GM21447 (cell line): ENCODE measurements around the gene WDR31.

Experiments used
- ATAC-seq: cut with Tn5 transposase; IDR thresholded peaks from one replicate; pipeline ENCODE4 v1.9.1; 2021; ENCODE audit not compliant: unreplicated experiment

The WDR31 gene

DNA sequence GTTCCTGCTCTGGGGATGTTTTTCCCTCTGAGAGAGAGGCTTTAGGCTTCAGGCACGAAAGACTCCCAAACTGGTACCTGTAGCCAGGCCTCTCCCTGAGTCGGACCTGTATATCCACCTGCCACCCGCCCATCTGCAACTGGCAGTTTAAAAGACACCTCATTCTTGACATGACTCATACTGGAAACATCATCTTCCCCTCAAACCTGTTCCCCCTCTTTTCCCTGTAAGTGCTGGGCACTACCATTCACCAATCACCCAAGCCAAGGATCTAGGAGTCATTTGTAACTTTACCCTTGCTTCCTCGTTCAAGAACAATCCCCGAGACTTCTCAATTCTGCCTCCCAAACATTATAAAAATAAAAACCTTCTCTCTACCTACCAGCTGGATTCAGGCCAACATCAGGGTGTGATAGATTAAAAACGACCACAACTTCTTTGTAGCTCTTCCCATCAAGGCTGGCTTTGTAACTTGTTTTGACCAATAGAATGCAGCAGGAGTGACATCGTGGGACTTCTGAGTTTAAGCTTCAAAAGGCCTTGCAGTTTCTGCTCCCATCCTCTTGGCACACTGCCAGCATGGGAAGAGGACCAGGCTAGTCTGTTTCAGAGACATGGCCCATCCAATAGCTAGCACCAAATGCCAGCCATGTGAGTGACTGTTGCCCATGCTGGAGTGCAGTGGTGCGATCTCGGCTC, 1.8 kb upstream of the WDR31 start:
- no peak for ATAC-seq

GRCh38 chr9:113337714-113338113, 2.4 kb downstream of the WDR31 start:
- ATAC-seq = no peak

GRCh38 chr9:113331780-113332179, 8.3 kb downstream of the WDR31 start:
- no peak for ATAC-seq

GRCh38 chr9:113328045-113328782, 11.9 kb downstream of the WDR31 start:
- no peak for ATAC-seq

DNA sequence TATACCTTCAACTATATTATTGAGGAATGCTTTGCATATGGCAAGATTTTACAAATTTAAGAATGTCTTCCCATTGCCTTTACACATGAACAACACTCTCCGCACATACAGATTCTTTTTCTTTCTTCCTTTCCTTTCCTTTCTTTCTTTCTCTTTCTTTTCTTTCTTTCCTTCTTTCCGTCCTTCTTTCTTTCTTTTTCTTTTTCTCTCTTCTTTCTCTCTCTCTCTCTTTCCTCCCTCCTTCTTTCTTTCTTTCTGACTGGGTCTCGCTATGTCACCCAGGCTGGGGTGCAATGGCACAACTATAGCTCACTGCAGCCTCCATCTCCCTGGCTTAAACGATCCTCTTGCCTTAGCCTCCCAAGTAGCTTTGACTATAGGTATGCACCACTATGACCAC, 13.8 kb downstream of the WDR31 start:
- ATAC-seq = no peak

DNA sequence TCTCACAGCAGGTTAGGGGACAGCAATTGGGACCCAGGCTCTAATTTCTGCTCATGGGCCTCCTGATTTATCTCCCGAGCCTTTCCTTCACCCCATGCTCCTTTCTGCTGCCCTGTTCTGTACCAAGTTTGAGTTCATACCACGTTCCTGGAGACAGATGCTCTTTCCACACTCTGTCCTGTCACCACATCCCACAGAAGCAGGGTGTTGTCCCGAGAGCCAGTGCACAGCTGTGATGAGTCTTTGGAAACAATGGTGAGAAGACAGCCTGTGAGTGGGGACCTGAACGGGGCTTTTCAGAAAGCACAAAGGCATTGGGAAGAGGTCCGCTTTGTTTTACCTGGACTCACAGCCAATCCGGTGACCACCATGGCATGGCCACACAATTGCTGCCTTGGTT, 17.4 kb downstream of the WDR31 start:
- ATAC-seq = no peak

DNA sequence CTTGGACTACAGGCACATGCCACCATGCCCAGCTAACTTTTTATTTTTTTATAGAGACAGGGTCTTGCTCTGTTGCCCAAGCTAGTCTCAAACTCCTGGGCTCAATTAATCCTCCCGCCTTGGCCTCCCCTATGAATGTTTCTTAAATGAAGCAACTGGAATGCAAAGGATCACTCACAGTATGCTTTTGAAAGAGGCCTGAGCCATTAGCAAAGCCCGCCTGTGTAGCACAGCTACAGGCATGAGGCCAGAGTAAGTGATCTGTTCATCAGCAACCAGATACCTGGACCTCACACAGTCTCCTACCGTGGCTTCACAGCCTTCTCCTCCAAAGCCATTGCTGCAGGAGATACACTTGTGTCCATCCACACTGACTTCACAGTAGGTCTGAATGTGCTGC, 20.0 kb downstream of the WDR31 start:
- no peak for ATAC-seq

DNA sequence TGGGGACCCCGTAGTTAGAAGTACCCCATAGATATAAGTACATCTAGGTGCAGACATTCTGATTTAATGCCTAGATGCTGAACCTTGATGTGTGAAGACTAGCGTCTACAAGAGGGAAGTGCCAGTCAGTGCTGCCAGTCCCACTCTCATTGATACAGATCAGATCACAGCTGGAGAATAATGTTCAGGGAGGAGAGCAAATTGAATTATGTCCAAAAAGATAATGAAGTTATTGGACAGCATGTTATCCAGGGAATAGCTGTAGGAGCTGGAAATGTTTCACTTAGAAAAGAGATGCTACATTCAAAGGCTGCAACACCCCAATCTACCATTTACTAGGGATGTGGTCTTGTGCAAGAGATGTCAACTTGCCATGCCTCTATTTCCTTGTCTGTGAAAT, 21.0 kb downstream of the WDR31 start:
- ATAC-seq = no peak

DNA sequence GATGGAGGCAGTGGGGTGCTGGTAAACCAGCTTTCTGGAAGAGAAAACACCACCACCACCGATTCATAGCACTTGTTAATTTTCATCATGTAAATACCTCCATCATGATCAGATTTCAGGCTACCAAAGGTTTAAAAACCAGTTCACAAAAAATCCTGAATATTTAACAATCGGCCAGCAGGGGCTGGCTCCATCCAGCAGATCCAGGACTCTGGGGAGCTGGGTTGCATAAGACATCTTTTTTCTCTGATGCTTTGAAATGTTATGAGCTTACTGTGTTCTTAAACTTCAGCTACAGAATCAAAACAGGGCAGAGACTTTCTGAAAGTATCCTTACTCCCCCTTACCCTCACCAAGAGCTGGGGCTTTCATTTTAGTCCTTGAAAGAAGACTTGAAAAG, 22.3 kb downstream of the WDR31 start:
- no peak for ATAC-seq

DNA sequence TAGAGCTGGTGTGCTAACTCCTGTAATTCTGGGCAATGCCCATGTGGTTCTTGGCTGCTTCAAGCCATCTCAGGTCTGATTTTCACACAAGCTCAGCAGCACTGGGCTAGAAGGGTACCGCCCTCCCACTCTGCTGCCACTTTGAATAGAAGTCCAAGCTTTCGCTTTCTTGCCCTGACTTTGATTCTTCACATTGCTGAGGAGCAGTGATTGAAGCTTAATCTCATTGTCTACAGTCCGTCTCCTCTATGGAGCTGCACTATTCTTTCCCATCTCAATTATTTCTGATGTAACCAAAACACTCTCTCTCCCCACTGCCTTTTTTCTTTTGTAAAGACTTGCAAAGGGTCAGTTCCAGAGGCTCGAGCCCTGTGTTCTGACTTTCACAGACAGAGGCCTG, 24.0 kb downstream of the WDR31 start:
- no peak for ATAC-seq

DNA sequence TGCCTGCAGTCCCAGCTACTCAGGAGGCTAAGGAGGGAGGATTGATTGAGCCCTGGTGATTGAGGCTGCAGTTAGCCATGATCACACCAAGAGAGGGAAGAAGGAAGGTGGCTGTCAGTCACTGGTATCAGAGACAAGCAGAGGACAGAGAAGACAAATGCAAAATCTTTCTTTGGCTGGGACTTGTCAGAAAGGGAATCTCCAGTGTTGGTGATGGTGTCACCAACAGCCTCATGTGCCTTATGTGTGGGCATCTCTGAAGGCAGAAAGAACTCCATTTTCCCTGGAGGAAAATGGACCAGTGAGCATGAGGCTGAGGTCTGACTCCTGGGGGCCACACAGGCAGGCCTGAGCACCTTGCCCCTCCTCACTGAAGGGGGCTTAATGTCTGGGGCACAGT, 24.8 kb downstream of the WDR31 start:
- no peak for ATAC-seq

DNA sequence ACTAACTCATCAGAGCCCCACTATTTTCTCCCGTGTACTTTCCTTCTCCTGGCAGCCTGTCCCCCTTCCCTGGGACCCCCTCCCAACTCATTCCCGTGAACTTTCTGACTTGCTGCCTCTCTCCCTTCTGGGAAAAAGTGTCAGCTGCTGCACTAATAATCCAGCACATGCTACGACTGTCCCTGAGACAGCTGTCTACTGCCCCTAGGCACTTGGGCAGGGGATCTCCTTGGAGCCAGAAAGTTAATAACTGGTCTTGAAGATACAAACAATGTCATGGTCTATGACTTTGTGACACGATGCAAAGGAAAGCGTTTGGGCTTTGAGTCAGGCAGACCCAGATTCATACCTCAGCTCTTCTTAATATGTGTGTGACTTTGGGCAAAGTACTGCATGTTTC, 26.8 kb downstream of the WDR31 start:
- no peak for ATAC-seq

DNA sequence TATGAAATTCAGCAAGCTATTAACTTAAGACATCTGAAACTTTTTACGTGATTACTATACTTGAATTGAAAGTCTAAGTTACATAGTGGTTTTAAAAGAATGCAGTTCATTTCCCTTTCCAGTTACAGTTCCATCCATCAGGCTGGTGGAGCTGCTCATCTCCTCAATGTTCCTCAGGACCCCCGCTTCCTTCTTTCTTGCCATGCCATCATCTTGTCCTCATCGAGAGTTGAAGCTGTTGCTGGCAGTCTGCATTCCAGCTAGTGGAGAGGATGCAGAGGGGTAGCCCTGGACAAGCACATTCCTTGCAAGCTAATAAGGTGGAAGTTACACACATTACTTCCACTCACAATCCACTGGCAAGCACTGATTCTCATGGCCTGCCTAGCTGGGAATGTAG, 28.1 kb downstream of the WDR31 start:
- no peak for ATAC-seq

DNA sequence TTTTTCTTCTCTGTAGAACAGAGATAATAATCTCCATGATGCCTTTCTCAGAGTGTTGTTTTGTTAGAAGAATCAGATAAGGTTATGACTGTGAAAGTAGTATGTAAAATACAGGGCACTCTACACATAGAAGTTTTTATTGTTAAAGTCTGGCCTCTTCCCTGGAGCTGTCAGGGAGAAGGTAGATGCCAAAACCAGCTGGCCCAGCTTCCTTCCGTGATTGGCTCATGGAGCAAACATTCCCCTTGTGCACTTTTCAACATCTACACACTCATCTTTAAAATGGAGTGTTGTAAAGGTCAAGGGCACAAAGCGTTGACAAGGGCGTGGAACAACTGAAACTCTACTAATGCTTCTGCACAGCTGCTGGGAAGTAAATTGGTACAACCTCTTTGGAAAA, 29.5 kb downstream of the WDR31 start:
- ATAC-seq = no peak

DNA sequence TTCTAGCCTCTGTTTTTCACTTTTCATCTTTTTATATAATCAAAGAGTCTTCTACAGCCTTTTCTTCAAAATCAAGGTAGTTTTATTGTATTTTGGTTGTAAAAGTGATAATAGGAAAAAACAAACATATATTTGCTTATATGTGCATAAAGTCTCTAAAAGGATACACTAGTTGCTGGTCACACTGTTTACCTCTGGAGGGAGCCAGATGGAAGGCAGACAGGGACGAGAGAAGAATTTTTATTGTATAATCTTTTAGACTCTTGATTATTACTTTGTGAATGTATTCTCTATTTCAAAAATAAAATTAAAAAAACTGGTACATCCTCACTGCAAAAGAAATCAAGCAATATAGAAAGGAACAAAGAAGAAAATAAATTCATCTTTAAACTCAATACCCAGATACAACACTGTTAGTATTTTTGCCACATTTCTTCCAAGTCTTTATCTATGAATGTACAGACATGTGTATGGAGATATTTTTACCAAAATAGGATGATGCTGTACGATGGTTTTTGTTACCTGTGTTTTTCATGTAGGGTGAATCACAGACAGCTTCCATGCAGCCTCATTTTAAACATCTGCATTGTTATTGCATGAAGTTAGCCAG, 30.8 kb downstream of the WDR31 start:
- ATAC-seq = no peak

DNA sequence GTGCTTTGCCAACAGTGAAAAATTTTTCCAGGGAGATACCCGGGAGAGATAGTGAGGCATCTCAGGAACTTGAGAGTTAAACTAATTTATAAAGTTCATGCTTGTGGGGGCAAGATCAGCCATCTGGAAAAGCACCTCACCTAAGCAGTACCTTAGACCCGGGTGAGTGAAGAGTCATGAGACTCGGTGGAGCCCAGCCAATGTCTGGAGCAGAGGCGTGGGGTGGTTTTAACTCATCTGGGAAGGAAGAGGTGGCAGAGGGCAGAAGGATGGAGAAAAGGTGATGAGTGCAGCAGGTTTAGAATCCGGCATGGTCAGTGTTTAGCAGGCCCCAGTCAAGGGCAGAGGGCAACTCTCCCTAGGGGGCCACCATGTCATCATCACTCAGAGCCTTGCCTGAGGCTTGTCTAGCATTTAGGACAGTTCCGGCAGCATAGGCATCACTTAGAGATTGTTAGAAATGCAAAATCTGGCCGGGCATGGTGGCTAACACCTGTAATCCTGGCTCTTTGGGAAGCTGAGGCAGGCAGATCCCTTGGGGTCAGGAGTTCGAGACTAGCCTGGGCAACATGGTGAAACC, 32.6 kb downstream of the WDR31 start:
- ATAC-seq = no peak

GRCh38 chr9:113306566-113306965, 33.5 kb downstream of the WDR31 start:
- no peak for ATAC-seq

DNA sequence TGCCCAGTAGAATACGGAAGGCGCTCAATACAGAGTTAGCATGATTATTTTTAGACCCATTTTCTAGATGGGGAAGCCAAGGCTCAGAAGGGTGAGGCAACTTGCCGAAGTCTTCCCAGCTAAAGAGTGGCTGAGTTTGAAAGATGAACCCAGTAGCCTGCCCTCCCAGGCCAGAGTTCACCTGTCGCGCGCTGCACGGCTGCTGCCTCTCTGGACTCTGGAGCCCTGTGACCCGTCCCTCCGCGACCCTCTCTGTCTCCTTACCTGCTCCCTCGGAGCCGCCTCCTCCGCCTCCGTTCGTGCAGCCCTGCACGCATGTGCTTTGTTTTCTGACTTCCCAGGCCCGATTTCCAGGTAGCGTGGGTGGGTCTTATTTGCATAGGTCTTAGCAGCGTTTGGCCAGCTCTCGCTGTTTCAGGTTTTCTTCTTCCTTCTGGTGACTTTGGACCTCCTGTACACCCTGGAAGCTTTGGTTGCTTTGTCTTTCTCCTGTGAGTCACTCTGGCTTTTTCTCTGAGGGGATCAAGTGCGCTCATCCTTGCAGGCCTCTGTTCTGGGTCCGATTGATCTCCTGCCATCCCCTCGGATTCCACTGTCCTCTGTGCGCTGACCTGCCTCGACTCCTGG, 37.2 kb downstream of the WDR31 start, which contains the start of gene RNF183:
Gene RNF183 (minus strand): TSS at position 585 of the 627 bp plus-strand sequence. CDS start 5,192 bp downstream, outside the sequence.
- no peak for ATAC-seq

GRCh38 chr9:113301548-113301947, 38.5 kb downstream of the WDR31 start:
- ATAC-seq = no peak

DNA sequence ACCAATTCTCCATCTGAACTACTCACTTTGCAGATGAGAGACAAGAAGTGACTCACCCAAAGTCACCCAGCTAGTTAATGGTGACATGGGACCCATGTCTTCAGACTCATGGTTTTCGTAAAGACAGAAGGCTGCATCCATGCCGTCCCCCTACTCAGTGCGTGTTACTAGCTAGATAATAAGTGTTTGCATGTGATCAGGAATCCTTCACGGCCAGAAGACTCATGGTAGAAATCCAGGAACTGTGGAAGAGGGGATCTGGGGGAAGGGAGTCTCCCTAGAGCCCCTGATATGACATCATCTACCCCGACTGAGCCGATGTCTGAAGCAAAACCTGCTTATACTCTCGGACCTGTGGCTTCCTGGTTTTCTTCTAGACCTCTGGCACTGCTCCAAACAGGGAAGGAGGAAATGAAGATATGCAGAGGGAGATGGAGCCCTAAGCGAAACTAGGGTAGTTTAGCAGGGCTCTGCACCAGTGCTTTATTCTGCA, 40.2 kb downstream of the WDR31 start:
- no peak for ATAC-seq
